Fibroblast of villous mesenchyme (primary cell): ENCODE data around the gene SLC39A11. TPM values are rescaled to one million over a fixed set of nuclear protein-coding genes. Genes with fewer than 3 reads are reported as not detected.
"Not testable (repeated sequence)": the region's sequence is repeated elsewhere in the genome, so short reads cannot be mapped to it uniquely, and the experiment has no call there.

ENCODE experiments used
- DNase-seq: peaks from one replicate; pipeline ENCODE4 v3.0.0-alpha.2; 2010; ENCODE audit warnings: low read depth
- H3K4me3 ChIP-seq: 2 replicates; pipeline ENCODE4 v1.5.1; 2011; ENCODE audit warnings: low read depth, mild to moderate bottlenecking, low read length
- CTCF ChIP-seq: IDR thresholded peaks from 2 replicates; pipeline ENCODE4 v1.5.1; 2012; ENCODE audit warnings: low read depth, mild to moderate bottlenecking, low read length; ENCODE audit not compliant: insufficient read depth
- total RNA-seq: library from RNA; depleted of rRNA; stranded (reverse); fragments of >200 nt; gene quantifications from 2 replicates; pipeline ENCODE4 v1.2.3, GENCODE V29; 2012

SLC39A11 gene
- total RNA-seq, 1 donor: 16.0 TPM

- peak; percentile 93 for DNase-seq
- H3K4me3 ChIP-seq: no peak overlapping the region
- TF ChIP-seq CTCF: no peak
Measured at GRCh38 chr17:72715906-72716572, 376.4 kb downstream of the SLC39A11 start.

GRCh38 chr17:72714357-72714966 is 378.0 kb downstream of the SLC39A11 start:
- no peak overlapping the region for H3K4me3 ChIP-seq
- TF ChIP-seq CTCF: no peak
- DNase-seq: no peak

- no peak overlapping the region for H3K4me3 ChIP-seq
- DNase-seq: no peak
- no peak for TF ChIP-seq CTCF
Measured at GRCh38 chr17:72713701-72714100, 378.8 kb downstream of the SLC39A11 start.

GRCh38 chr17:72711521-72712310 is 380.8 kb downstream of the SLC39A11 start:
- no peak for DNase-seq
- TF ChIP-seq CTCF: no peak

GRCh38 chr17:72710834-72711233 is 381.7 kb downstream of the SLC39A11 start:
- no peak for TF ChIP-seq CTCF
- DNase-seq: peak; percentile 62
- no peak overlapping the region for H3K4me3 ChIP-seq

More at GRCh38 chr17:72711521-72712310, 380.8 kb downstream of the SLC39A11 start:
- no peak overlapping the region for H3K4me3 ChIP-seq

- no peak for DNase-seq
- no peak for TF ChIP-seq CTCF
- H3K4me3 ChIP-seq: no peak overlapping the region
Measured at GRCh38 chr17:72710202-72710601, 382.3 kb downstream of the SLC39A11 start.

GRCh38 chr17:72708682-72709081 is 383.8 kb downstream of the SLC39A11 start:
- not testable (repeated sequence) for H3K4me3 ChIP-seq, DNase-seq
